MM.1S (cell line): Measurements from ENCODE around the gene GRB2.

Experiments used
- DNase-seq: peaks from one replicate; pipeline ENCODE4 v3.0.0-alpha.2; 2015
- H2AFZ ChIP-seq: fragments of 300-600 bp; sonication (generic); 2 replicates; pipeline ENCODE4 v1.6.0; 2016; ENCODE audit warnings: antibody characterized with exemption, low read length
- H3F3A ChIP-seq: fragments of 300-600 bp; sonication (generic); 2 replicates; pipeline ENCODE4 v1.6.1; 2016; ENCODE audit warnings: mild to moderate bottlenecking, antibody characterized with exemption, low read length, moderate library complexity, mixed read lengths; ENCODE audit not compliant: insufficient read depth
- H3K27ac ChIP-seq: fragments of 300-600 bp; sonication (generic); 2 replicates; pipeline ENCODE4 v1.5.1; 2016; ENCODE audit warnings: mild to moderate bottlenecking, low read length
- H3K27me3 ChIP-seq: fragments of 300-600 bp; sonication (generic); replicated peaks from 2 replicates; pipeline ENCODE4 v1.6.0; 2016; ENCODE audit warnings: low read length; ENCODE audit not compliant: insufficient read depth
- H3K36me3 ChIP-seq: fragments of 300-600 bp; sonication (generic); replicated peaks from 2 replicates; pipeline ENCODE4 v1.6.1; 2016; ENCODE audit warnings: mild to moderate bottlenecking, low read length, mixed read lengths; ENCODE audit not compliant: insufficient read depth
- H3K4me1 ChIP-seq: fragments of 300-600 bp; sonication (generic); 2 replicates; pipeline ENCODE4 v1.6.1; 2016; ENCODE audit warnings: low read length, mixed read lengths
- H3K4me2 ChIP-seq: fragments of 300-600 bp; sonication (generic); 2 replicates; pipeline ENCODE4 v1.6.0; 2016; ENCODE audit warnings: low read depth, low read length
- H3K4me3 ChIP-seq: fragments of 300-600 bp; sonication (generic); 2 replicates; pipeline ENCODE4 v1.5.1; 2016; ENCODE audit warnings: low read length, mixed read lengths
- H3K79me2 ChIP-seq: fragments of 300-600 bp; sonication (generic); 2 replicates; pipeline ENCODE4 v1.6.1; 2016; ENCODE audit warnings: mixed run types, low read length, mixed read lengths
- H3K9ac ChIP-seq: fragments of 300-600 bp; sonication (generic); 2 replicates; pipeline ENCODE4 v1.6.1; 2016; ENCODE audit warnings: low read length, mixed read lengths
- H3K9me2 ChIP-seq: fragments of 300-600 bp; sonication (generic); replicated peaks from 2 replicates; pipeline ENCODE4 v1.6.1; 2016; ENCODE audit warnings: mild to moderate bottlenecking, low read length, mixed read lengths; ENCODE audit not compliant: insufficient read depth
- H3K9me3 ChIP-seq: fragments of 300-600 bp; sonication (generic); replicated peaks from 2 replicates; pipeline ENCODE4 v1.6.1; 2016; ENCODE audit warnings: mild to moderate bottlenecking, low read length, mixed read lengths; ENCODE audit not compliant: insufficient read depth
- H4K20me1 ChIP-seq: fragments of 300-600 bp; sonication (generic); 2 replicates; pipeline ENCODE4 v1.6.1; 2016; ENCODE audit warnings: mild to moderate bottlenecking, low read length, moderate library complexity, mixed read lengths; ENCODE audit not compliant: insufficient read depth
- CTCF ChIP-seq: fragments of 300-600 bp; sonication (generic); IDR thresholded peaks from 2 replicates; pipeline ENCODE4 v1.5.1; 2016; ENCODE audit warnings: antibody characterized with exemption, low read length, mixed read lengths
- EZH2 ChIP-seq: fragments of 300-600 bp; sonication (generic); optimal IDR thresholded peaks from 2 replicates; pipeline ENCODE3; 2017; ENCODE audit warnings: low read depth, mild to moderate bottlenecking, antibody characterized with exemption, low read length, mixed read lengths
- EZH2phosphoT487 ChIP-seq: fragments of 300-600 bp; sonication (generic); IDR thresholded peaks from 2 replicates; pipeline ENCODE4 v1.6.1; 2018; ENCODE audit warnings: antibody characterized with exemption, low read length

The GRB2 gene

GRCh38 chr17:75335315-75335714 lies 70.2 kb downstream of the GRB2 start:
- H3K4me3 ChIP-seq, result no peak overlapping the region
- H3K9me3 ChIP-seq, result no peaks in the 10 kb centered on the region
- H4K20me1 ChIP-seq, result 0 out of 2 replicates have a peak, but pooled peaks cover 6% of the 10 kb centered on the region
- TF ChIP-seq EZH2phosphoT487 (no peak), CTCF (no peak), EZH2 (no peak)
- H3K79me2 ChIP-seq, result peaks cover 81% of the 10 kb centered on the region
- no peaks in the 10 kb centered on the region for H3K36me3 ChIP-seq
- no peak overlapping the region for H3K9ac ChIP-seq
- DNase-seq, result no peak
- no peaks in the 10 kb centered on the region for H3K4me1 ChIP-seq
- H3F3A ChIP-seq, result no peaks in the 10 kb centered on the region
- H3K4me2 ChIP-seq, result no peak overlapping the region
- no peaks in the 10 kb centered on the region for H3K27me3 ChIP-seq
- H3K9me2 ChIP-seq, result no peaks in the 10 kb centered on the region
- no peak overlapping the region for H2AFZ ChIP-seq
- H3K27ac ChIP-seq, result no peak overlapping the region

- Histone ChIP-seq H3K9me3 (no peaks in the 10 kb centered on the region), H3K27ac (no peak overlapping the region), H3K9ac (no peak overlapping the region), H3K4me2 (no peak overlapping the region), H4K20me1 (0 out of 2 replicates have a peak, but pooled peaks cover 6% of the 10 kb centered on the region), H3K79me2 (peaks cover 79% of the 10 kb centered on the region), H3K4me3 (no peak overlapping the region), H3K27me3 (no peaks in the 10 kb centered on the region), H3K4me1 (no peaks in the 10 kb centered on the region), H3K9me2 (no peaks in the 10 kb centered on the region), H3F3A (no peaks in the 10 kb centered on the region), H2AFZ (no peak overlapping the region), H3K36me3 (no peaks in the 10 kb centered on the region)
- no peak for TF ChIP-seq EZH2
- no peak for TF ChIP-seq EZH2phosphoT487
- TF ChIP-seq CTCF, result no peak
- no peak for DNase-seq
These were observed 70.8 kb downstream of the GRB2 start for GRCh38 chr17:75334723-75335122.

GRCh38 chr17:75331671-75332070 lies 73.8 kb downstream of the GRB2 start:
- Histone ChIP-seq H3K36me3 (no peaks in the 10 kb centered on the region), H3K4me3 (no peak overlapping the region), H3K9me2 (no peaks in the 10 kb centered on the region), H4K20me1 (0 out of 2 replicates have a peak, but pooled peaks cover 4% of the 10 kb centered on the region), H3K27ac (no peak overlapping the region), H2AFZ (no peak overlapping the region), H3K4me2 (no peak overlapping the region), H3F3A (no peaks in the 10 kb centered on the region), H3K79me2 (peaks cover 76% of the 10 kb centered on the region), H3K4me1 (no peaks in the 10 kb centered on the region), H3K27me3 (no peaks in the 10 kb centered on the region), H3K9me3 (no peaks in the 10 kb centered on the region), H3K9ac (no peak overlapping the region)
- no peak for DNase-seq
- no peak for TF ChIP-seq EZH2phosphoT487
- TF ChIP-seq EZH2, result no peak
- no peak for TF ChIP-seq CTCF
